Left lung (tissue), 10 donors: ENCODE data around the gene EPC1. TPM values are rescaled to one million over a fixed set of nuclear protein-coding genes. Genes with fewer than 3 reads are reported as not detected.
"Not testable (repeated sequence)": the region's sequence is repeated elsewhere in the genome, so short reads cannot be mapped to it uniquely, and the experiment has no call there.

Source experiments
- ATAC-seq: fragments of 200-7000 bp; cut with Tn5 transposase; one replicate; pipeline ENCODE4 v1.9.1; 2020; ENCODE audit warnings: moderate library complexity
- DNase-seq, 4 donors: peaks; one replicate each; pipeline ENCODE4 v3.0.0-alpha.2; 2013 to 2020
- H3K27ac ChIP-seq, 2 donors: fragments of 200-600 bp; sonication (generic) in 1 of 2; one replicate each; pipeline versions ENCODE4 v1.5.0 to v1.8.0; 2020 to 2021
- H3K27me3 ChIP-seq, 2 donors: fragments of 200-600 bp; sonication (generic) in 1 of 2; one replicate each; pipeline versions ENCODE4 v1.5.0 to v1.8.0; 2020 to 2021
- H3K36me3 ChIP-seq, 2 donors: fragments of 200-600 bp; sonication (generic) in 1 of 2; one replicate each; pipeline versions ENCODE4 v1.5.0 to v1.8.0; 2020 to 2021
- H3K4me1 ChIP-seq, 2 donors: fragments of 200-600 bp; one replicate each; pipeline ENCODE4 v1.8.0; 2021
- H3K4me3 ChIP-seq, 2 donors: fragments of 200-600 bp; sonication (generic) in 1 of 2; one replicate each; pipeline versions ENCODE4 v1.5.0 to v1.8.0; 2020 to 2021; ENCODE audit warnings: mild to moderate bottlenecking in 1 of 2
- H3K9me3 ChIP-seq, 2 donors: fragments of 200-600 bp; sonication (generic) in 1 of 2; one replicate each; pipeline versions ENCODE4 v1.5.0 to v1.8.0; 2020 to 2021
- CTCF ChIP-seq, 2 donors: fragments of 200-600 bp; sonication (generic) in 1 of 2; IDR thresholded peaks; one replicate each; pipeline versions ENCODE4 v1.5.0 to v1.8.0; 2021; ENCODE audit warnings: antibody characterized with exemption in 2 of 2
- intact Hi-C, 2 donors: fragments of 100-400 bp; cut with DNase I; formaldehyde crosslinking; loops; one replicate each; pipeline versions ENCODE4 v1.11.2 to v1.14.2; 2022
- polyA plus RNA-seq, 6 donors: library from polyadenylated mRNA; unstranded; fragments of 120-200 nt; gene quantifications; one replicate each; pipeline ENCODE4 v1.2.1, GENCODE V29; 2013; ENCODE audit not compliant: insufficient read length in 6 of 6
- total RNA-seq, 2 donors: library from RNA; stranded (reverse); fragmentation: NEBNext Ultra II Directional; extraction: Animal tissue kit (Norgen Biotek cat#: 25700); gene quantifications; one replicate each; pipeline ENCODE4 v1.2.1, GENCODE V29; 2021
- donor health status: DM: no; HTN: yes; CAD: no.
- donor health status: DM: no; HTN: no; CAD: no.

EPC1 gene
- total and polyA plus RNA-seq, 8 donors, result 27.0 to 84.0 (median 70.0) TPM

DNA sequence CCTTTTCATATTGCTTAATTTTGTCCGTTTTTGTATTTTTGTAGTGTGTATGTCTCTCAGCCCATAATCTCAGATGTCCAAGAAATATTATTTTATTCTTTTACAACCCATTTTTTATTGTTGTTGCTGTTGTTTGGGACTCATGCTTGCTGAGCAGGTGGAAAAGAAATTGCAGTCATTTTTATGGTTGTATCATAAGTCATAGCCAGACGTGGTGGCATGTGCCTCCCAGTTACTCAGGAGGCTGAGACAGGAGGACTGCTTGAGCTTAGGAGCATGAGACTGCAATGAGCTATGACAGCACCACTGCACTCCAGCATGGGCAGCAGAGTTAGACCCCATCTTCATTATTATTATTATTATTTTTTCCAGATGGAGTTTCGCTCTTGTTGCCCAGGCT, 117.8 kb downstream of the EPC1 start:
- intact Hi-C loops, result no loop called here
- Histone ChIP-seq H3K4me3 (no peak overlapping the region), H3K27me3 (no peaks in the 10 kb centered on the region), H3K9me3 (no peaks in the 10 kb centered on the region), H3K4me1 (no peaks in the 10 kb centered on the region), H3K36me3 (no peaks in the 10 kb centered on the region), H3K27ac (no peak overlapping the region)
- TF ChIP-seq CTCF (IDR thresholded peaks at IDR 0.05), result no peak
- no peak for ATAC-seq
- DNase-seq, result no peak

DNA sequence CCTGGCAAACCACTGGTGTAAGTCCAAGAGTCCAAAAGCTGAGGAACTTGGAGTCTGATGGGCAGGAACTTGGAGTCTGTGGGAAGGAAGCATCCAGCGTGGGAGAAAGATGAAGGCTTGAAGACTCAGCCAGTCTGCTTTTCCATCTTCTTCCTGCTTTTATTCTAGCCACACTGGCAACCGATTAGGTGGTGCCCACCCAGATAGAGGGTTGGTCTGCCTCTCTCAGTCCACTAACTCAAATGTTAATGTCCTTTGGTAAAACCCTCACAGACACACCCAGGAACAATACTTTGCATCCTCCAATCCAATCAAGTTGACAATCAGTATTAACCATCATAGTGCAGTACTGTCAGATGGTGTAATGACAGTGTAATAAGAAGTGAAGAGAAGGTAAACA, 119.2 kb downstream of the EPC1 start:
- Histone ChIP-seq H3K9me3 (peaks cover 0 to 3% of the 10 kb centered on the region in 2 donors), H3K27me3 (no peaks in the 10 kb centered on the region), H3K27ac (no peak overlapping the region), H3K36me3 (no peaks in the 10 kb centered on the region), H3K4me1 (no peaks in the 10 kb centered on the region), H3K4me3 (no peak overlapping the region)
- TF ChIP-seq CTCF (IDR thresholded peaks at IDR 0.05), result no peak
- DNase-seq (no peak), ATAC-seq (no peak)
- intact Hi-C loops, result no loop called here

DNA sequence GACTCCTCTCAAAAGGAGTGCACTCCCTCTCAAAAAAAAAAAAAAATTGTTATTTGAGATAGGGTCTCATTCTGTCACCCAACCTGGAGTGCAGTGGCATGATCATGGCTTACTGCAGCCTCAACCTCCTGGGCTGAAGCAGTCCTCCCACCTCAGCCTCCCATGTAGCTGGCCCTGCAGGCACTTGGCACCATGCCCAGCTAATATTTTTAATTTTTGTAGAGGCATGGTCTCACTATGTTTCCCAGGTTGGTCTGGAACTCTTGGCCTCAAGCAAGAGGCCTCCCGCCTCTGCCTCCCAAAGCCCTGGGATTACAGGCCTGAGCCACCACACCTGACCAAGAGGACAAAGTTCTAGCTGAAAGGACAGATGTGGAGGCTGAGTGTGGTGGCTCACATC, 120.3 kb downstream of the EPC1 start:
- ATAC-seq (no peak), DNase-seq (no peak)
- intact Hi-C loops, result no loop called here
- Histone ChIP-seq H3K36me3 (no peaks in the 10 kb centered on the region), H3K4me1 (no peaks in the 10 kb centered on the region), H3K27me3 (no peaks in the 10 kb centered on the region), H3K27ac (no peak overlapping the region), H3K4me3 (no peak overlapping the region), H3K9me3 (peaks cover 0 to 3% of the 10 kb centered on the region in 2 donors)
- TF ChIP-seq CTCF (IDR thresholded peaks at IDR 0.05), result no peak

- TF ChIP-seq CTCF (IDR thresholded peaks at IDR 0.05), result no peak
- DNase-seq (no peak), ATAC-seq (no peak)
- Histone ChIP-seq H3K9me3 (peaks cover 0 to 3% of the 10 kb centered on the region in 2 donors), H3K27ac (no peak overlapping the region), H3K27me3 (no peaks in the 10 kb centered on the region), H3K4me3 (no peak overlapping the region), H3K4me1 (no peaks in the 10 kb centered on the region), H3K36me3 (no peaks in the 10 kb centered on the region)
- intact Hi-C loops, result no loop called here
These were observed 121.0 kb downstream of the EPC1 start for GRCh38 chr10:32225976-32226375.

GRCh38 chr10:32222376-32222775, 124.6 kb downstream of the EPC1 start:
- not testable (repeated sequence) for DNase-seq

GRCh38 chr10:32219156-32219555, 127.8 kb downstream of the EPC1 start:
- H3K36me3 ChIP-seq, H3K27me3 ChIP-seq, DNase-seq, intact Hi-C loops, H3K27ac ChIP-seq, H3K4me1 ChIP-seq, H3K4me3 ChIP-seq, ATAC-seq: not testable (repeated sequence)
- peaks cover 0 to 15% of the 10 kb centered on the region in 2 donors for H3K9me3 ChIP-seq

More at GRCh38 chr10:32222376-32222775, 124.6 kb downstream of the EPC1 start:
- H3K36me3 ChIP-seq, intact Hi-C loops, H3K4me1 ChIP-seq, H3K4me3 ChIP-seq, ATAC-seq, H3K27ac ChIP-seq, H3K27me3 ChIP-seq: not testable (repeated sequence)
- peaks cover 0 to 15% of the 10 kb centered on the region in 2 donors for H3K9me3 ChIP-seq

GRCh38 chr10:32218206-32219044, 128.5 kb downstream of the EPC1 start:
- H3K36me3 ChIP-seq, H3K4me1 ChIP-seq, H3K27ac ChIP-seq, H3K4me3 ChIP-seq, intact Hi-C loops, DNase-seq, ATAC-seq, H3K27me3 ChIP-seq: not testable (repeated sequence)
- H3K9me3 ChIP-seq, result peaks cover 0 to 15% of the 10 kb centered on the region in 2 donors
